Breast epithelium (tissue), 4 donors: ENCODE results near the gene TMEM74B. TPM values are rescaled to one million over a fixed set of nuclear protein-coding genes. Genes with fewer than 3 reads are reported as not detected.

Experiments used
- DNase-seq, 2 donors: peaks; one replicate each; pipeline ENCODE4 v3.0.0-alpha.2; 2019; ENCODE audit warnings: low spot score in 2 of 2
- H3K27ac ChIP-seq, 2 donors: fragments of 200-600 bp; sonication (generic) in 1 of 2; one replicate each; pipeline ENCODE4 v1.5.1; 2016 to 2019; ENCODE audit warnings: mild to moderate bottlenecking in 1 of 2
- H3K27me3 ChIP-seq, 2 donors: fragments of 200-600 bp; sonication (generic) in 1 of 2; one replicate each; pipeline versions ENCODE4 v1.5.1 to v1.6.0; 2017 to 2019; ENCODE audit warnings: control low read depth in 1 of 2, mild to moderate bottlenecking in 1 of 2
- H3K36me3 ChIP-seq: fragments of 200-600 bp; one replicate; pipeline ENCODE4 v1.5.1; 2019
- H3K4me1 ChIP-seq, 2 donors: fragments of 200-600 bp; sonication (generic); one replicate each; pipeline ENCODE4 v1.5.1; 2016 to 2019; ENCODE audit warnings: control low read depth in 1 of 2
- H3K4me3 ChIP-seq, 3 donors: fragments of 200-600 bp; sonication (generic); 1 replicate in 2 of 3; 2 replicates in 1 of 3; pipeline ENCODE4 v1.5.1; 2016 to 2019; ENCODE audit warnings: mild to moderate bottlenecking in 3 of 3, moderate library complexity in 2 of 3
- H3K9me3 ChIP-seq, 2 donors: fragments of 200-600 bp; sonication (generic) in 1 of 2; one replicate each; pipeline ENCODE4 v1.5.1; 2016 to 2019; ENCODE audit warnings: control low read depth in 1 of 2
- CTCF ChIP-seq, 3 donors: fragments of 450-650 bp; IDR thresholded peaks; one replicate each; pipeline ENCODE4 v1.5.1; 2016 to 2017; ENCODE audit warnings: antibody characterized with exemption in 3 of 3, mild to moderate bottlenecking in 3 of 3, moderate library complexity in 3 of 3
- POLR2A ChIP-seq: fragments of 450-650 bp; IDR thresholded peaks from one replicate; pipeline ENCODE4 v1.6.1; 2016; ENCODE audit warnings: antibody characterized with exemption, mild to moderate bottlenecking, moderate library complexity
- POLR2AphosphoS5 ChIP-seq, 3 donors: sonication (generic); formaldehyde crosslinking; IDR thresholded peaks; one replicate each; pipeline ENCODE4 v1.6.1; 2017; ENCODE audit warnings: antibody characterized with exemption in 3 of 3
- intact Hi-C: fragments of 100-400 bp; cut with DNase I; formaldehyde crosslinking; loops from one replicate; pipeline ENCODE4 v1.15.1; 2023; ENCODE audit warnings: low total_unique reads
- total RNA-seq, 3 donors: library from RNA; depleted of rRNA; stranded (reverse); fragments of >200 nt; gene quantifications; one replicate each; pipeline ENCODE4 v1.1.0, GENCODE V29; 2016

Gene TMEM74B
- total RNA-seq, 3 donors from 2014 or later = 0.73 to 4.3 (median 1.1) TPM

GRCh38 chr20:1165941-1166340, 18.8 kb downstream of the TMEM74B start:
- no peak overlapping the region for H3K27ac ChIP-seq
- TF ChIP-seq POLR2A (no peak), CTCF (IDR thresholded peaks at IDR 0.05) (no peak), POLR2AphosphoS5 (IDR thresholded peaks at IDR 0.05) (no peak)
- no peaks in the 10 kb centered on the region for H3K27me3 ChIP-seq
- no peak overlapping the region for H3K4me3 ChIP-seq
- intact Hi-C loops = no loop called here
- H3K36me3 ChIP-seq = peaks cover 9% of the 10 kb centered on the region
- H3K4me1 ChIP-seq = no peaks in the 10 kb centered on the region
- DNase-seq = no peak
- no peaks in the 10 kb centered on the region for H3K9me3 ChIP-seq

- no peak for DNase-seq
- Histone ChIP-seq H3K9me3 (no peaks in the 10 kb centered on the region), H3K27me3 (no peaks in the 10 kb centered on the region), H3K27ac (no peak overlapping the region), H3K36me3 (peaks cover 9% of the 10 kb centered on the region), H3K4me3 (no peak overlapping the region), H3K4me1 (no peaks in the 10 kb centered on the region)
- TF ChIP-seq POLR2AphosphoS5 (IDR thresholded peaks at IDR 0.05) (no peak), CTCF (IDR thresholded peaks at IDR 0.05) (no peak), POLR2A (no peak)
- intact Hi-C loops = no loop called here
Measured at GRCh38 chr20:1165521-1165920, 19.3 kb downstream of the TMEM74B start.

- Histone ChIP-seq H3K36me3 (peaks cover 9% of the 10 kb centered on the region), H3K9me3 (no peaks in the 10 kb centered on the region), H3K4me3 (no peak overlapping the region), H3K4me1 (no peaks in the 10 kb centered on the region), H3K27me3 (no peaks in the 10 kb centered on the region), H3K27ac (no peak overlapping the region)
- intact Hi-C loops = no loop called here
- DNase-seq = no peak
- no peak for TF ChIP-seq CTCF (IDR thresholded peaks at IDR 0.05)
- TF ChIP-seq POLR2A = no peak
- TF ChIP-seq POLR2AphosphoS5 (IDR thresholded peaks at IDR 0.05) = no peak
Measured at GRCh38 chr20:1164871-1165270, 19.9 kb downstream of the TMEM74B start.

- Histone ChIP-seq H3K27me3 (no peaks in the 10 kb centered on the region), H3K36me3 (peaks cover 9% of the 10 kb centered on the region), H3K27ac (no peak overlapping the region), H3K4me1 (no peaks in the 10 kb centered on the region), H3K9me3 (no peaks in the 10 kb centered on the region), H3K4me3 (no peak overlapping the region)
- DNase-seq = no peak
- TF ChIP-seq CTCF (IDR thresholded peaks at IDR 0.05) (no peak), POLR2A (no peak), POLR2AphosphoS5 (IDR thresholded peaks at IDR 0.05) (no peak)
- intact Hi-C loops = no loop called here
Measured at GRCh38 chr20:1163653-1164052, 21.1 kb downstream of the TMEM74B start.

- no peak for DNase-seq
- Histone ChIP-seq H3K4me3 (no peak overlapping the region), H3K27ac (no peak overlapping the region), H3K36me3 (peaks cover 9% of the 10 kb centered on the region), H3K4me1 (no peaks in the 10 kb centered on the region), H3K27me3 (no peaks in the 10 kb centered on the region), H3K9me3 (no peaks in the 10 kb centered on the region)
- intact Hi-C loops = no loop called here
- TF ChIP-seq POLR2AphosphoS5 (IDR thresholded peaks at IDR 0.05) (no peak), POLR2A (no peak), CTCF (IDR thresholded peaks at IDR 0.05) (no peak)
Measured at GRCh38 chr20:1163105-1163504, 21.7 kb downstream of the TMEM74B start.
